ENCODE measurements around the gene XPR1.

- TF ChIP-seq POLR2A (IDR thresholded peaks at IDR 0.05; ENCODE audit: low read depth, low read length) (no peak), POU2F2 (IDR thresholded peaks at IDR 0.05; ENCODE audit: low read depth, low read length) (no peak), POLR2AphosphoS5 (IDR thresholded peaks at IDR 0.05; ENCODE audit: low read depth, low read length) (no peak), TAF1 (IDR thresholded peaks at IDR 0.05; ENCODE audit: low read depth, low read length) (no peak), SPI1 (IDR thresholded peaks at IDR 0.05; ENCODE audit: low read depth, low read length) (no peak)
These were observed 274.1 kb downstream of the XPR1 start for GRCh38 chr1:180905927-180906326.
